K562 (cell line): ENCODE measurements around the gene NT5DC2. TPM values are rescaled to one million over a fixed set of nuclear protein-coding genes. Genes with fewer than 3 reads are reported as not detected.

Experiments used
- ATAC-seq: fragments of 200-7000 bp; cut with Tn5 transposase; 3 replicates; pipeline ENCODE4 v1.9.1; 2020; ENCODE audit warnings: moderate library complexity
- BruUV-seq: library from RNA; stranded (reverse); fragments of 400-500 nt; replicated peaks from 2 replicates; lab custom pipeline; 2021; lab: Mats Ljungman, UMichigan
- CTCF ChIA-PET: fragments of 300-600 bp; formaldehyde crosslinking; extraction: SDS; loops from one replicate; lab custom pipeline; 2021; ENCODE audit warnings: low intra/inter-chr PET ratio; lab: Yijun Ruan, JAX
- POLR2A ChIA-PET: fragments of 300-600, 350-650 bp; sonication (Branson Sonifier 250); formaldehyde crosslinking; extraction: SDS; loops from one replicate; lab custom pipeline; 2021; ENCODE audit warnings: antibody characterized with exemption, inconsistent platforms; lab: Yijun Ruan, JAX
- DNase-seq, 4 experiments: peaks; one replicate each; pipeline versions ENCODE4 v3.0.0 to v3.0.0-alpha.2; 2011 to 2018; ENCODE audit warnings: low spot score in 3 of 4, mixed read lengths in 3 of 4; ENCODE audit errors: extremely low read depth in 1 of 4
- FAIRE-seq: peaks from 2 replicates; lab custom pipeline; 2011; peaks lifted over from hg19 to GRCh38; lab: Jason Lieb, UNC
- H2AFZ ChIP-seq: 2 replicates; pipeline ENCODE4 v1.6.0; 2011; ENCODE audit warnings: low read depth, low read length, control low read depth, inconsistent platforms
- H3K27ac ChIP-seq: fragments of 200-600 bp; 3 replicates; pipeline ENCODE4 v1.8.0; 2011; ENCODE audit warnings: low read depth, mild to moderate bottlenecking, control low read depth, inconsistent platforms, low read length, moderate library complexity, mixed read lengths; ENCODE audit errors: extremely low read depth
- H3K27me3 ChIP-seq, 2 experiments: fragments of 300-600 bp in 1 of 2; 2 replicates in 1 of 2; 3 replicates in 1 of 2; pipeline versions ENCODE4 v1.6.0 to v1.8.0; 2011; ENCODE audit warnings: inconsistent platforms in 2 of 2, low read length in 2 of 2, mild to moderate bottlenecking in 1 of 2, mixed read lengths in 1 of 2, moderate library complexity in 1 of 2; ENCODE audit not compliant: control insufficient read depth in 2 of 2, insufficient read depth in 2 of 2
- H3K36me3 ChIP-seq: fragments of 300-600 bp; 3 replicates; pipeline ENCODE4 v1.8.0; 2011; ENCODE audit warnings: mild to moderate bottlenecking, low read length, inconsistent platforms; ENCODE audit not compliant: control insufficient read depth, insufficient read depth
- H3K4me1 ChIP-seq, 2 experiments: fragments of 200-600 bp in 1 of 2; replicated peaks in 1 of 2; 2 replicates in 1 of 2; 3 replicates in 1 of 2; pipeline versions ENCODE4 v1.5.1 to v1.8.0; 2011; ENCODE audit warnings: inconsistent platforms in 2 of 2, low read length in 2 of 2, mild to moderate bottlenecking in 1 of 2, mixed read lengths in 1 of 2, moderate library complexity in 1 of 2; ENCODE audit not compliant: control insufficient read depth in 2 of 2, insufficient read depth in 2 of 2
- H3K4me2 ChIP-seq: 2 replicates; pipeline ENCODE4 v1.6.1; 2011; ENCODE audit warnings: low read length, control low read depth, inconsistent platforms, mixed read lengths; ENCODE audit not compliant: insufficient read depth
- H3K4me3 ChIP-seq: fragments of 200-600 bp; sonication (generic), shearing (Covaris generic); 2 replicates; pipeline ENCODE4 v1.5.1; 2016; ENCODE audit warnings: control low read depth, inconsistent platforms
- H3K79me2 ChIP-seq: fragments of 200-600 bp; 3 replicates; pipeline ENCODE4 v1.8.0; 2011; ENCODE audit warnings: low read length, inconsistent platforms; ENCODE audit not compliant: control insufficient read depth, insufficient read depth
- H3K9ac ChIP-seq, 2 experiments: 2 replicates each; pipeline versions ENCODE4 v1.6.0 to v1.6.1; 2011; ENCODE audit warnings: low read depth in 2 of 2, low read length in 2 of 2, control low read depth in 1 of 2, inconsistent platforms in 1 of 2, mild to moderate bottlenecking in 1 of 2, mixed read lengths in 1 of 2; ENCODE audit not compliant: insufficient read depth in 1 of 2
- H3K9me1 ChIP-seq: one replicate; pipeline ENCODE4 v1.6.0; 2011; ENCODE audit warnings: inconsistent platforms, mild to moderate bottlenecking, low read length, moderate library complexity; ENCODE audit not compliant: control insufficient read depth, insufficient read depth
- H3K9me3 ChIP-seq: replicated peaks from 2 replicates; pipeline ENCODE4 v1.5.1; 2011; ENCODE audit warnings: low read depth, low read length, inconsistent platforms; ENCODE audit not compliant: control insufficient read depth, insufficient read depth
- H4K20me1 ChIP-seq: replicated peaks from 2 replicates; pipeline ENCODE4 v1.6.1; 2011; ENCODE audit warnings: low read length, inconsistent platforms, mixed read lengths; ENCODE audit not compliant: control insufficient read depth, insufficient read depth
- BACH1 ChIP-seq: fragments of 200-800 bp; sonication (Bioruptor generic); IDR thresholded peaks from 2 replicates; pipeline ENCODE4 v1.6.1; 2016; ENCODE audit warnings: missing genetic modification characterization, missing compliant biosample characterization
- CREB5 ChIP-seq: fragments of 250-450 bp; sonication (Bioruptor Pico); IDR thresholded peaks from 2 replicates; pipeline ENCODE4 v1.5.0; 2020; ENCODE audit warnings: mild to moderate bottlenecking
- MTA2 ChIP-seq: fragments of 450-650 bp; IDR thresholded peaks from 2 replicates; pipeline ENCODE4 v1.6.1; 2016; ENCODE audit warnings: low read depth
- PCBP1 ChIP-seq: fragments of 200-400 bp; formaldehyde crosslinking; IDR thresholded peaks from 2 replicates; pipeline ENCODE4 v1.6.1; 2018; ENCODE audit warnings: mild to moderate bottlenecking, low read depth, low read length; ENCODE audit not compliant: poor library complexity, severe bottlenecking
- STAG1 ChIP-seq: sonication (generic); formaldehyde crosslinking; IDR thresholded peaks from 2 replicates; pipeline ENCODE4 v1.5.0; 2020; ENCODE audit warnings: missing genetic modification reagents, borderline replicate concordance
- TEAD2 ChIP-seq: fragments of 450-650 bp; IDR thresholded peaks from 2 replicates; pipeline ENCODE4 v1.6.1; 2016; ENCODE audit warnings: missing genetic modification characterization, control low read depth, missing compliant biosample characterization
- ZNF778 ChIP-seq: fragments of 450-650 bp; formaldehyde crosslinking; IDR thresholded peaks from 2 replicates; pipeline ENCODE4 v1.4.0; 2020; ENCODE audit warnings: mild to moderate bottlenecking, moderate library complexity
- WGBS: fragments of 100-300 bp; shearing (Covaris generic); methylation state at CpG from one replicate; pipeline ENCODE4 v1.1.6; 2016; ENCODE audit warnings: low coverage, mixed read lengths; ENCODE audit not compliant: insufficient coverage; ENCODE audit errors: missing lambda C conversion rate; 5-methylcytosine and 5-hydroxymethylcytosine counted together
- in situ Hi-C: fragments of 300-500 bp; cut with MboI; formaldehyde crosslinking; loops from 4 replicates; pipeline ENCODE4 v1.15.0; 2018; ENCODE audit warnings: inconsistent platforms, mixed read lengths
- intact Hi-C: fragments of 100-400 bp; cut with micrococcal nuclease; formaldehyde crosslinking; loops from 2 replicates; pipeline ENCODE4 v1.14.2; 2022
- polyA plus RNA-seq, 8 experiments: library from polyadenylated mRNA; depleted of rRNA in 4 of 8; stranded (reverse) in 5 of 8; unstranded in 3 of 8; fragments of >200 nt; fragmentation: Nextera tagmentation in 2 of 8; fragmentation: Illumina TruSeq in 1 of 8; extraction: Ambion mirVana in 2 of 8; extraction: Trizol in 1 of 8; gene quantifications; 2 replicates each; pipeline versions ENCODE4 v1.2.1 to v1.2.3, GENCODE V29; 2011 to 2014; ENCODE audit warnings: inconsistent platforms in 1 of 8, missing spikeins in 1 of 8
- total RNA-seq, 7 experiments: library from RNA; depleted of rRNA in 6 of 7; stranded (reverse); fragments of >200 nt in 6 of 7; fragmentation: Illumina TruSeq in 2 of 7; extraction: Trizol in 2 of 7; gene quantifications; 2 replicates each; pipeline versions ENCODE4 v1.2.1 to v1.2.3, GENCODE V29; 2011 to 2021; ENCODE audit warnings: low replicate concordance in 1 of 7

Gene NT5DC2
- total and polyA plus RNA-seq, 9 of the 15 experiments (the other 6 are each of a cell fraction or from before 2014, with no cell fraction given), result 25.6 to 168 (median 122) TPM

- no peak for ATAC-seq
Measured at GRCh38 chr3:52479037-52479876, 54.4 kb downstream of the NT5DC2 start.

More at GRCh38 chr3:52479037-52479876, 54.4 kb downstream of the NT5DC2 start:
- 87% methylated on average over 7 of the region's 7 CpGs for whole genome bisulfite sequencing
- no peak overlapping the region for H2AFZ ChIP-seq
- H3K9me3 ChIP-seq, result no peaks in the 10 kb centered on the region
- FAIRE-seq (no peak), DNase-seq (no peak)
- H4K20me1 ChIP-seq, result no peaks in the 10 kb centered on the region
- in situ Hi-C loops, result no loop called here
- H3K4me2 ChIP-seq, result no peak overlapping the region
- BruUV-seq, result no TSS peak
- ChIA-PET CTCF (no interaction called here), POLR2A (interaction anchor here (0.7 kb wide), 1 partner anchor 305 kb away, joined by 4 read pairs; no protein-coding TSS in a partner anchor)
- TF ChIP-seq TEAD2 (tag) (no peak), PCBP1 (no peak), STAG1 (no peak), MTA2 (no peak), CREB5 (CRISPR knock-in tag) (no peak), BACH1 (tag) (no peak), ZNF778 (CRISPR knock-in tag) (no peak)
- H3K27ac ChIP-seq, result no peak overlapping the region
- no peaks in the 10 kb centered on the region for H3K9me1 ChIP-seq
- no peaks in the 10 kb centered on the region for H3K27me3 ChIP-seq
- intact Hi-C loops, result no loop called here
- peaks cover 0 to 9% of the 10 kb centered on the region in 2 experiments; a peak in 2 of 5 replicates for H3K4me1 ChIP-seq
- no peaks in the 10 kb centered on the region for H3K79me2 ChIP-seq
- peaks cover 79% of the 10 kb centered on the region; the same call in 2 of the 3 replicates for H3K36me3 ChIP-seq
- H3K4me3 ChIP-seq, result no peak overlapping the region
- no peak overlapping the region for H3K9ac ChIP-seq
